GM19023 (cell line): ENCODE data around the gene SRBD1.

Experiments used
- ATAC-seq: cut with Tn5 transposase; IDR thresholded peaks from one replicate; pipeline ENCODE4 v1.9.1; 2021; ENCODE audit warnings: mild to moderate bottlenecking, moderate library complexity; ENCODE audit not compliant: unreplicated experiment

Gene SRBD1

GRCh38 chr2:45483997-45484396 is 127.1 kb downstream of the SRBD1 start:
- ATAC-seq: no peak

GRCh38 chr2:45477546-45477945 is 133.5 kb downstream of the SRBD1 start:
- no peak for ATAC-seq

- no peak for ATAC-seq
Measured at GRCh38 chr2:45470531-45470930, 140.5 kb downstream of the SRBD1 start.

- no peak for ATAC-seq
Measured at GRCh38 chr2:45469314-45470099, 141.6 kb downstream of the SRBD1 start.

GRCh38 chr2:45468279-45468678 is 142.8 kb downstream of the SRBD1 start:
- ATAC-seq: no peak

- ATAC-seq: no peak
Measured at GRCh38 chr2:45466053-45466452, 145.0 kb downstream of the SRBD1 start.

- ATAC-seq: no peak
Measured at GRCh38 chr2:45460825-45461224, 150.2 kb downstream of the SRBD1 start.

GRCh38 chr2:45459860-45460259 is 151.2 kb downstream of the SRBD1 start:
- ATAC-seq: no peak

- no peak for ATAC-seq
Measured at GRCh38 chr2:45458909-45459563, 152.0 kb downstream of the SRBD1 start.

GRCh38 chr2:45457211-45457945 is 153.7 kb downstream of the SRBD1 start:
- no peak for ATAC-seq

- no peak for ATAC-seq
Measured at GRCh38 chr2:45452866-45453265, 158.2 kb downstream of the SRBD1 start.

- no peak for ATAC-seq
Measured at GRCh38 chr2:45450634-45451033, 160.4 kb downstream of the SRBD1 start.

GRCh38 chr2:45448217-45448616 is 162.8 kb downstream of the SRBD1 start:
- no peak for ATAC-seq

- ATAC-seq: no peak
Measured at GRCh38 chr2:45446016-45446415, 165.1 kb downstream of the SRBD1 start.

- ATAC-seq: no peak
Measured at GRCh38 chr2:45445037-45445436, 166.0 kb downstream of the SRBD1 start.

- ATAC-seq: no peak
Measured at GRCh38 chr2:45443012-45443411, 168.1 kb downstream of the SRBD1 start.

- ATAC-seq: no peak
Measured at GRCh38 chr2:45442026-45442425, 169.0 kb downstream of the SRBD1 start.

- ATAC-seq: no peak
Measured at GRCh38 chr2:45441571-45441970, 169.5 kb downstream of the SRBD1 start.

- peak; percentile 80 for ATAC-seq
Measured at GRCh38 chr2:45439788-45440773, 171.0 kb downstream of the SRBD1 start.

GRCh38 chr2:45438872-45439665 is 172.0 kb downstream of the SRBD1 start:
- ATAC-seq: no peak
